Putamen (tissue), 1 donor: Measurements from ENCODE around the gene LHFPL6.

Source experiments
- DNase-seq: peaks from one replicate; pipeline ENCODE4 v3.0.0-alpha.2; 2016; ENCODE audit warnings: low spot score

LHFPL6 gene

DNA sequence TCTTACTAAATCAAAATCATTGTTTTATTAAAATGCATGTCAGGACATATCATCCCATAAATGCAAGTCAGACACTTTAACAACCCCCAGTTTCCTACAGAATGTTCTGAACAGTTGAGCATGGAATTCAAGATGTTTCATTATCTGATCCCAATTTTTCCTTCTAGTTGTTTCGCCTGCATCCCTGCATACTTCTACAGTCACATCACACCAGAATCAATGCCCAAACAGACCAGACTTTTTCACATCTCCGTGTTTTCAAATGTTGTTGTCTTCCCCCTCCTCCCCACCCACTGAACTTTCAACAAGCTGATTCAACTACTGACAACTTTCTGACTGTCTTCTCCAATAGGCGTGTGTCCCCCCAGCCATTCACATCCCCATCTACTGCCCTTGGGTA lies 48.6 kb downstream of the LHFPL6 start:
- DNase-seq = no peak

DNA sequence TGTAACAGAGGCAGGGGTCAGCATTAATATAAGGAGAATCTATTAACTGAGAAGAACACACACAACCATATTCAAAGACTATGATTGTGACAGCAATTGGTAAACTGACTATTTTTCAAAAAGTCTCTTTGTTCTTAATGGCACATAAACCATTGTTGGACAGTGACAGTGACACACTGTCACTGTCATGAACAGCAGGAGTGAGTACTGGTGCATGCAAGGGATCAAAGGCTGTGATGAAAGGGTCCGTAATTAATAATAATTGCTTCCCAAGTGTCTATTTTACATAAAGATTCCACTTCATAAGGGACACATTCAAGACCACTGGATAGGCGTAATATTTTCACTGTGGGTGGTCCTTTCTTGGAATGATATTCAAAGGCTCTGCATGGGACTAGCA lies 50.7 kb downstream of the LHFPL6 start:
- no peak for DNase-seq

DNA sequence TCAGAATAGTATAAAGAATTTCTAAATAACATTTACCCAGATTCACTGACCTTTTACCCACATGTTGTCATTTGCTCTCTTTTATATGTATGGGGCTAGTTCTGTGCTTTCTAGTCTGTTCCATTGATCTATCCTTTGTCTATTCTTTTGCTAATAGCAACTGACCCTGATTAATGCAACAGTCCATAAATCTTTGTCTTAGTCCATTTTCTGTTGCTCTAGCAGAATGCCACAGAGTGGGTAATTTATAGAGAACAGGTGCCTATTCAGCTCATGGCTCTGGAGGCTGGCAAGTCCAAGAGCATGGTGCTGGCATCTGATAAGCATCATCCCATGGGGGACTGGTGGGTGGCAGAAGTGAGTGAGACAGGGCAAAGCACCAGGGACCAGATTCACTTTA lies 52.1 kb downstream of the LHFPL6 start:
- DNase-seq = no peak

DNA sequence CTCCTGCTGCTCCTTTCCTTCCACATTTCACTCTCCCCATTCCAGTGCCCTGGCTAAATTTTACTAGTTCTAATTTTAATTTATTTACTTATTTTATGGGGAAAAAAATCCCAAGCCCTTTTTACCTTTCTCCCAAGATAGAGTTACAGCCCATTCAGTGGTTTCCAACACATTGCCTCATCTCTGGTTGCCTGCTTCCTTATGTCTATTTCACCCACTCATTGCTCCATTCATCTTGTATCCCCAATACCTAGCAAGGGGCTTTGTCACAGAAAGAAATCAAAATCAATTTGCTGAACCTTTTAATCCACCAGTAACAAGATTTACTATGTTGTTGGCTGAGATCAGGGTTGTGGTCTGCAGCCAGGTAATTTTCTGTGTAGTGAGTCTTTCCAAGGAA lies 55.9 kb downstream of the LHFPL6 start:
- no peak for DNase-seq

DNA sequence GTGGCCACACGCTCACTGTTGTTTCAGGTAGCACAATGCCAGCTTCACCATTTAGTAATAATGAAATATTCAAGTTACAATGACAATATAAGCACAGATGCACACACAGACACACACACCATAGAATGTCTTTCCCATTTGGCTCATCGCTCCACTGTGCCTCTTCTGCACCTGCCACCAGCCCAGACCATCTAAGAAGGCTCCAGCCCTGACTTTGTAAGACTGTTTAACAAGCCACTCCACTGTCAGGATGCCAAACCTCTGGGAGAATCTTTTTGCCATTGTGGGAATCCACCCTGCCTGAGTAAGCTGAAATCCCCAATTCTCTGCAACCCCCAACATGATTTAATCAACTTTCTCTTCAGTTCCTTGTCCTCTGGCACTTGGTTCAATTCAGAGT lies 60.6 kb downstream of the LHFPL6 start:
- no peak for DNase-seq

DNA sequence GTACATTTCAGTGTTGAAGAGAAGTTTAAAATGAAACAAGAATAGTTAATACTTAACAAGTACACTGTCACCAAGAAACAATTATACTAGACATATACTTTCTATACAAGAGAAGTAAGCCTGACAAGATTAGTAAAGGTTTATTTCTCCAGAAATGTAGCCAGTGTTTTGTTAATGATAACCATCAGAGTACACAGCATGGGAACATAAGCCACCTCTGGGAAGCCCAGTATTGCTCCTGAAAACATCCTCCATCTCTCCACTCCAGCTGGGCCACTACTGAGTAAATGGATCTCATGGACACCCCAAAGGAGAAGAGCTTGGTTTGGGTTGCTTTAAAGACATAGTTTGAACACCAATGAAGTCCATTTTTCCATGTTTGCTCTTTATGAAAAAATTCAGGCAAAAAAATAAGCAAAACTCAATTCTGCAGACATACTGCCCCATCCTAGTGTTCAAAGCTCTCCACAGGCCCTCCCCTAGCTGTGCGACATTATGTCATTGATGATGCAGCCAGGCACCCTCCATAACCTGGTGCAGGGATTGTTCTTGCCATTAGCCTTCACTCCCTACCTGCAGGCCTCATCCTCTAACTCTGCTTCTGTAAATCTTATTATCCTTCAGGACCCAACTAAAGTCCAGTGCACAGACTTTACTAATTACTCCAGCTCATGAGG lies 61.9 kb downstream of the LHFPL6 start:
- DNase-seq = no peak

DNA sequence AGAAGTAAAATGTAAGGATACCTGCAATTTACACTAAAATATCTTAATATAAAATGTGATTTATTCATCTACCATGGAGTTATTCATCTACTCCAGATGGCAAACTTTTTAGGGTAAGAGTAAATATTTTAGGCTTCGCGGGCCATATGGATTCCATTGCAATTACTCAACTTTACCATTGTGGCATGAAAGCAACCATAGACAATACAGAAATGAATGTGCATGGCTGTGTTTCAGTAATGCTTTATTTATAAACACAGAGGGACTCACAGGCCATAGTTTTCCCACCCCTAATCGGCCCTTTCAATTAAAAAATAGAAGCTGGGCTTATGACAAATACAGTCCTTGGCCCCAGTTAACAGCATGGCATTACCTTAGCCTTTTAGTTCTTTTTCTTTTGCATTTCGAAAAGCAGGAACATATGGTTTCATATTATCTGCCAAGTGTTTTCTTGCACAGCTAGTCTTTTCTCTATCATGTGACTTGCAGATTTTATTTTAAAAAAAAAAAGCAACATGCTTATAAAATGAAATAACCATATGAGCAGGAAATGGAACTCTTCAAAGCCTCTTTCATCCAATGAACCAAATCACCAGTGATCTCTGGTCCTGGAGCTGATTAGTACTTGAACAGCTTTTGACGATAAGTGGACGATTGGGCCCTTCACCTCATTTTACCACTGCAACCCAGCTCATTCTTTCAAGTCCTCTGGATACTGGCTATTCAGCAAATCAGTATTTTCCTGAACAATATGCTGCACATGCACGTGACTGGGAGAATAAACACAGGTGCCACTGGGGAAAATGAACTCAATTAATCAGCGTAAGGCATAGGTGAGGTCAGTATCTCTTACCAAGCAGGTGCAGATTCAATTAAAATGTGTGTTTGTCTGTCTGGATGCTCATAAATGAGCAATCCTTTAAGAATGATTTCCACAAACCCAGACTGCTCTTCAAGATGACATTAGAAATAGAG lies 63.9 kb downstream of the LHFPL6 start:
- DNase-seq = no peak

DNA sequence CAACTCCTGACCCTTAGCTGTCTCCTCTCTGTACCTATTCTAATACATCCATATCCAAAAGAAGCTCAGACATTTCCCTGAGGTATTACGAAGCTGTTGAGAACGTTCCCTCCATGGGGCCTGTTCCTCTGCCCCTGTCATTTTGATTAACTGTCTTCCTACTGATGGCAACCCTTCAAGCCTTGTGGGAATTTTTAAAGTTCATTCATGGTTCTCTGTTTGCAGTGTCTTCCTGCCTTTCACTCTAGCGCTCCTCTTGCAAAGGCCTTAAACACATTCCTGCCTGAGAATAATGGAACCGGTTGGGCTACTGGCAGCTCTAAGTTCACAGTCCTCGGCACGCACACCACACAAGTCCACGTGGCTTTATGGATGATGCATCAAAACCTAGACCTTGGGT lies 66.1 kb downstream of the LHFPL6 start:
- no peak for DNase-seq

DNA sequence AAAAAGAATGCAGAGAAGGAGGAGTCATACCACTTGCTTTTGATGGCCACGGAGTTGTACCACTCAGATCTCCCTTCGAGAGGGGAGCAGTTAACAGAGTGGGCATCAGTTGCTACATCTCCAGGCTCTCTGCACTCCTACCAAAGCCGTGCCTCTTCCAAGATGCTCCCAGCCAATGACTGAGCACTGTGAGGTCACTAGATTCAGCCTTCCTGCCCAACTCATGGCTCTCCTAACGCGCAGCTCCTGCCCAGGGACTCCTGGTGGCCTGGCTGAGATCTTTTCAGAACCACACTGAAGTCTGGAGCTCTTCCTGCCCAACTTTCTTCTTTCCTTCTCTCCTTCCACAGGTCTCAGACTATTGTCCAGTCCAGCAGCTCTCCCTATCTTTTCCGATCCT lies 66.7 kb downstream of the LHFPL6 start:
- no peak for DNase-seq

DNA sequence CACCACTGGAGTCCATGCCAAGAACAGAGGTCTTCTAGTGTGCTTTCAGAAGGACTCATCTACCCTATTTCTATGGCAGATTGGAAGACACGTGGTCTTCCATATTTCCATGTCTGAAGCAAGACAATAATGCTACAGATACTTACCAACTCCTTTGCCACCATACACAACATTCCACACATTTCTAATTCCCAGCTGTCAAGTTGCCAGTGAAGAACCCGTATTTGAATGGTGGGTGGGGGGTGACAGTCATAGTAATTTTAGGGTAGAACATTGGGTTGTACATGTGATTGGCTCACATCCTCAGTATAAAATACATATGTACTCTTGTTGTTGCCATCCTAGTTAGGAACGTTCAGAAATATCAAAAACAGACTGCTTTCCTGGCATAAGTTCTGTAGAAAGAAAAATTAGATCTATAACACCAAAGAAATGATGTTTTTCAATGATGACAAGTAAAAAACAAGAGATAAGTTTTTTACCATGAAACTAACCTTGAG lies 69.3 kb downstream of the LHFPL6 start:
- no peak for DNase-seq

DNA sequence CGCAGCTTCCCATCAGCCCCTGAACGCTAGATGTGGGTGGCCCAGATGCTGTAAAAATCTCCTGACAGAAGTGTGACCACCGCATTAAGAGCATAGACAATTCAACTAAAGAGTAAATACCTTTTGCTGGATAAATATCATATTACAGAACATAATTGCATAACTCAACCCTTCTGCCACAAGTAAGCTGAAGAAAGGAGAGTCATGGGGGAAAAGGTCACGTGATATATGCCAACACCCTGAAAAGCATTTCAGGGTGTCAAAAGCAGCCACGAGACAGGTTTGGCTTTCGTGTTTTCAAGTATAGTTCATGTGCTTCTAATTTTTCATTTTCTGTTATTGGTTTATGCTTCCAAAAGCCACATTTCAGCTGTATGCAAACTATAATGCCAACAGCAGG lies 71.3 kb downstream of the LHFPL6 start:
- DNase-seq = no peak

DNA sequence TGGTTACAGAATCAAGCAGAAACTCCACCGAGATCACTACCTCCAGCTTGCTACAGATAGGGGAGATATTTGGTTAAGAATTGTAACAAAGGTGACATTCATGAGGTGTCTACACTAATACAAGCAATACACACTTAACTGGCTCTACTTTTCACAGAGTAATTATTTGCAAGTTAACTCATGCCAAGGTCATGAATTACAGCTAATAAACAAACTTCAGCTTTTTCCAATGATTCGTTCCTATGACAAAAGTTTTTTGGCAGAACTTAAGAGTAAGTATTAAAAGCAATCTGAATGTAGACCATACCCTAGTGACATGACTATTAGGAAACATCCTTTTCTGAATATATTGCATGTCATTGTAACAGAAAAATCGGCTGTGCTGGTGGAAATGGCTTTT lies 72.1 kb downstream of the LHFPL6 start:
- no peak for DNase-seq

DNA sequence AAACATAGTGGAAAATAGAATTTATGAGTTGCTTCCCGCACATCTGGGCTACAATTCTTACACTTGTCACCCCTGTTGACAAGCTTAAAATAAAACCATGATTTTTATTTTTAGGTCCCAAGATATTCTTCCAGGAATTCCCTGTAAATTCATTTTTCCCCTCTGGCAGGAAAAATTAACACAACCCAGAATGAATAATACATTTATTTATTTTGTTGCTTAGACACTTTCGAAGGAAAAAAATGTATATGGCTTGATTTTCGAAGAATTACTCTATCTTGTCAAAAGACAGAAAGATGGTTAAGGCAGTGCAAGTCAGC lies 74.4 kb downstream of the LHFPL6 start:
- no peak for DNase-seq

DNA sequence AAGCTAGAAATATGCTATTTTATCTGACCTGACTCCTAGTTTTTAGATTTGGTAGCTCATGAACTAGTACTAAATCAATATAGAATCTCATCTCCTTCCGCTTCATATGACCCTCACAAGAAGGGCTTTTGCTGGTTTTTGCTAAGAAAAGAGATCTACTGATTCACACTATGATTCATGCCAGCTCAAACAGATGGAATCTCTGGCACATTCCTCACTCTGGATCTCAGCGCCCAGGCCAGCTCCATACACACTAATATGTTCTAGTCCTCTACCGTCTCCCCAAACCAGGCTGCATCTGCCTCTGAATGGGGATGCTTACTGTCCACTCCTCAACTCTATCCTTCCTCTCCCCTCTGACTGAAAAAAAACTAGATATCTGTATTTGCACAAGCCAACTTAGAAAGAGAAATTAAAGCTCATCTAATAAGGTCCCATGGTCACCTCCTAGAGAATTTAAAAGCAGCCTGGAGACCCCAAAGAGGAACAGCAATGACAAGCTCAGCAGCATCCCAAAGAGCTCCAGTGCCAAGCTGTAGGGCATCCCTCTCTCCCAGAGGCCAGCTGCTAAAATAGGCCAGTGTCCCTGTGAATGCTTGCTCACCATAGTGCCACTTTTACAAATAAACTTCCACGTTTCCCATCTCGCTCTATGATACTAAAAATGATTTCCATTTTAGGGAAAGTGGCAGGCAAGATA lies 74.9 kb downstream of the LHFPL6 start:
- no peak for DNase-seq

DNA sequence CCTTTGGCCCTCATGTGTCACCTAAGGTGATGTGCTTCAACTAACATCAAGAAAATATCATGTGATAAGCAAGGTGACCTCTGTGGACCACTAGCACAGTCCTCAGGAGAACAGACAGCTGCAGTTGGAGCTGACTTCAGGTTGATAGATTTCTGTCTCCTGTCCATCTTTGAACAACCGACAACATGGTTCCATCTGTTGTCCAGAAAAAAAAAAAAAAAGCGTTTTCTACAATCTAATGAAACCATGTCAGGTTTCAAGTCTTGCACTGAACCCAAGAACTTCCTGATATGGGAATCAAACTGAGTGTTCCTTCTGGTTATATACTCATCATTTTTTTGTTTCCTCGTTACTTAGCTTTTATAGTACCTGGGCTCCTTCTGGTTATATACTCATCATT lies 75.7 kb downstream of the LHFPL6 start:
- no peak for DNase-seq

DNA sequence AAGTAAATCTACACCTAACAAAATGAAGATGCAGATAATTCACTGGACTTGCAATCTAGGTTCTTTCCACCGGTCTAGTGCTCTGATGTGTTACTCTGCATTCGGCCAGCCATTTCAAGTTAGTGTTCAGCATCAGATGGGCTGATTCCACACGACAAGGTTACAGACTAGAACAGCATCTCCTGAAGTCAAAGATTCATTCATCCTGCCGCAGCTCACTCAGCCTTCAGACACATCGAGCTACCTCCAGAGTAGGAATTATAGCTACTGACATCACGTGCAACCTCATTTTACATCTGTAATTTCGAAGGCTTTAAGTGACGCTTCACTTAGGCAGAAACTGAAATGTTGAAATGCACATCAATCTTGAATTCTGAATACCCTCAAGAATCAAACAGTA lies 76.5 kb downstream of the LHFPL6 start:
- no peak for DNase-seq

DNA sequence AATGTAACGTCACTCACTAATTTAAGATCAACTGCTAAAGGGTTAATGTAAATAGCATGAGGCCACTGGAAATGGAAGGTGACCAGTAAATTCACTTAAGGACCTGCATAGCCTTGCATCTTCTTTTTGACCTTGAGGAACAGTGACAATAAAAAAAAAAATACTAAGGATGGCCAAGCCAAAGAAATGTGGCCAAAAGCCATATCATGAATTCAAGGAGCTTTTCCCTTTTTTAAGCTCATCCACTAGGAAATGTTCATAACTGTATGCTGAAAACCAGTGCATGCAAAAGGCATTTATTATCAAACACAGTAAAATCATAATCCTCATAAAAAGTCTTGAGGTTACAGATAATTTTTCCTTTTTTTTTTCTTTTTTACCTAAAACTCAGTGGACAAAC lies 77.5 kb downstream of the LHFPL6 start:
- DNase-seq = no peak

DNA sequence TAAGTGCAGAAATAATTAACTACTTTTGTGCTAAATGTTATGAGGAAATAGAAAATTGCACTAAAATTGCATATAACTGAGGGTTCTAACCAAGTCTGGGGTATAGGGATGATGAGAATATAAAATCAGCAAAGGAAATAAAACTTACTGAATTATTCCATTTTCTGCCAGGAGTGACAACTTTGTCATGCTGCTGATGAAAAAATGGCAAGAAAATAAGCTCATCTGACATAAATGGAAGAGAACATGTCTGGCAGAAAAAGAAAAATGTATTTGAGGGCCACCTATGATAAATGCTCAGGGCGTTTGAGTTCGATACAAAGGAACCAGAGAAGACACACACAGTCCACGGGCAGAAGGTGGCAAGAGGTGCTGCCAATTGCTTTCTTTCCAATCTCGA lies 78.2 kb downstream of the LHFPL6 start:
- no peak for DNase-seq

DNA sequence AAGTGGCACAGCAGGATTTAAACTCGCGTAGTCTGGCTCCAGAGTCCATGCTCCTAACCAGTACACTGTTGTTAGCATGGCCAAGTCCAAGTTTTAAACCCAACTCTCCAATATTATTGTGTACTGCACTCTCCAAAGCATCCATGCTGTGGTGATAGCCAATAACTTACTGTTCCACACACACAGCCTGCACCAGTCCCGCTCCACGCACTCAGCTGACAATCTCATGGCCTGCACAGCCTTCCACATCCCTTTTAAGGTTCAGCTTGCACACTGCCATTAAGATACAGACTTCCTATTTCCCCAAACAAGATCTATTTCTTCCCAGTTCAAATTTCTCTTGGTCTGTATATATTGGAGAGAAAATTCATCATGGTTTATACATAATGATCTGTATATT lies 80.7 kb downstream of the LHFPL6 start:
- no peak for DNase-seq

DNA sequence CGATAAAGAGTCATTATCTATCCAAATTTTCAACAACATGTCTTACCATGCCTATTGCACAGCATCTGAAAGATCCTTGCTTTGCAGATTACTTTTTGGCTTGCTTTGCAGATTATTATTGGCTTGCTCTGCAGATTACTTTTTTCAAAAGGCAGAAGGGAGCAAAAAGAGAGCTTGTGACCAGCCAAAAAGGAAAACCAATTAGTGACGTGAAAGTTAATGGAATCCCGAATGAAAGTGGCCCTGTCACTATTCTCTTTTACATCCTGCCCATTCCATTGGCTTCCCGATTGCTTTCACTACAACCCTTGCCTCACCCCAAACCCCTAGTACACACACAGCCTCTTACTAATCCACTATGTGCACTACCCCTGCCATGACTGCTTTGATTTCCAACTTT lies 81.3 kb downstream of the LHFPL6 start:
- DNase-seq = no peak

DNA sequence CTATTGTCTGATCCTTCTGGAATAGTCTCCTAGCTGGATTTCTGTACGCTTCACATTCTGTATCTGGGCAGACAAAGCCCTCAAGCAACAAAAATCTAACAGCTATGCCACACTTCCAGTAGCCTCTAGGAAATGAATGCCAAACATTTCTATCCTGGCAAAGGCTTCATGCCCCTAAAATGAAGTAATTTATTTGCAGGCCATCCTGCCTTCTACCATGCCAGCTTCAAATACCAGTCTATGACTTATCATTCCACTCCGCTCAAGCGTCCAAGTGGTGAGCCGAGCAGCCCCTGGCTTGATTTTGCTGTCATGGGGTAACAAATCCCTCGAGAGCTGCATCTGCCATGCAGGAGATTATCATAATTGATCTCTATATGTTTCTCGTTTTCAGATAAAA lies 86.9 kb downstream of the LHFPL6 start:
- DNase-seq = no peak

DNA sequence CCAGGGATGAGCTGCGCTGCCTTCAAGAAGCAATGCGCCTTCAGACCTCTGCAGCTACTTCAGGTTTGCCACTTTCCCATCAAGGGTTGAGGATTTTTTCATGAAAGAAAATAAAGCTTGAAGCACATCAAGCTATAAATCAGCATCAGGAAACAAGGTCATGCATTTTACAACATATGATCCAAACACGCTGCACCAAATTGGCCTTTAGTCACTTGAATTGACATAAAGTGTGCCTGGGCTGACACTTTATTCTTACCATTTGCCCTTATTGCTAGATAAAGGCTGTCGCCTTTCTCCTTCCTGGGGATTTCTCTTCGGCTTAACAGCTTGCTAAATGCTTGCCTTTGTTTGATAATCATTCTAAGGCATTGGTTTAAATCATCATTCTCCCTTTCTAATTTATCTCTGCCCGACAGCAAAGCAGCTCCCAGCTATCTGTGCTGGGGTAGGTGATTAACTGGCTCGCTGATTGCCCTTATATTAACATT lies 87.7 kb downstream of the LHFPL6 start:
- no peak for DNase-seq

DNA sequence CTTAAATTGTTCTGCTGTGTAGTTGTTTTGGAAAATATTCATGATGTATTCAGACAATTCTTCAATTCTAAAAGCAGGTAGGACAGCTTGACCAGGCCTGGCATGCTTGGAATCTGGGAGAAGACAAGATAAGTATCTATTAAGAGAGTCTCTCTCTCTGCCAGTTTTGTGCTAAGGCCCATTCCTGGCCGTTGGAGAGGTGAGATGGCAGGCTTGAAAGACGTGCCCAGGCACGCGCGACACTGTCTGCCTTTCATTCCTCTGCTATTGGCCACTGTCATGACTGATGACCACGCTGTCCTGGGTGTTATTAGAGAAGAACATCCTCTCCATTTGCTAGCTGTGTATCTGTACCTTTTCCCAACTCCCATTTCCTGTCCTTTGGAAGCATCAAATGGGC lies 90.3 kb downstream of the LHFPL6 start:
- no peak for DNase-seq
